Astrocyte of the hippocampus (primary cell): ENCODE results near the gene POU2F2.

Experiments
- DNase-seq: peaks from one replicate; pipeline ENCODE4 v3.0.0; 2011; ENCODE audit warnings: low read depth, low spot score

POU2F2 gene

DNA sequence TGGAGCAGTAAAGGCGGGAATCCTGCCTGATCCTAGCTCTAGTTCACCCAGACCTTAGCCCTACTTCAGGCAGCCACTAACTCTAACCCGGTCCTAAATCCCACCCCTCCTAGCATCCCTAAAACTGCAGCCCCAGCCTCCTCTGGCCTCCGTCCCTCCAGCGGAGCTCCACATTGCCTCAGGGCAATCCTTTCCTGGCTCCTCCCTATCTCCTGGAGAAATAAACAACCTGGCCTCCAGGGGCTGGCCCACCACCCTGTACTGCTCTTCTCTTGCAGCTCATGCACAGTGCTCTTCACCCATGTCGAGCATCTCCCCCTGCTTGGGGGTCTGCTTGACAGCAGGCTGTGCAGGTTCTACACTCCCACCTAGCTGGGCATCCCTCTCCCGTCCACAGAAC, 6.7 kb downstream of the POU2F2 start:
- no peak for DNase-seq

DNA sequence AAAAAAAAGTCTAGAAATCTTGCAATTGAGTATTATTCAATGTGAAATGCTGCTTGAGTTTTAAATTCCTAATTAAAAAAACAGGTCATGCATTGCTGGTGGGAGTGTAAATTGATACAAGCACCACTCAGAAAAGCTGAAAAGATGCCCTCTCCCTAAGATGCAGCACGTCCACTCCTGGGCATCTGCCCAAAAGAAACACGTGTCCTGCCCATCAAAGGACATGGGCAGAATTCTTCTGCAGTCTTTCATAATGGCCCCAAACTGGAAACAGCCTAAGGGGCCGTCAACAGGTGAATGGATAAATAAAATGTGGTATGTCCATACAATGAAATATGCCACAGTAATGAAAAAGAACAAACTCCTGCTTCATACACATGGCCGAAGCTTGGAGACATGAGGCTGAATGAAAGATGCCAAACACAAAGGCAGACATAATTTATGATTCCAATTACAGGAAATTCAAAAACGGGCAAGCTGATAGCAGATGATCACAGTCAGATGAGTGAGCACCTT, 7.8 kb downstream of the POU2F2 start:
- DNase-seq = no peak

DNA sequence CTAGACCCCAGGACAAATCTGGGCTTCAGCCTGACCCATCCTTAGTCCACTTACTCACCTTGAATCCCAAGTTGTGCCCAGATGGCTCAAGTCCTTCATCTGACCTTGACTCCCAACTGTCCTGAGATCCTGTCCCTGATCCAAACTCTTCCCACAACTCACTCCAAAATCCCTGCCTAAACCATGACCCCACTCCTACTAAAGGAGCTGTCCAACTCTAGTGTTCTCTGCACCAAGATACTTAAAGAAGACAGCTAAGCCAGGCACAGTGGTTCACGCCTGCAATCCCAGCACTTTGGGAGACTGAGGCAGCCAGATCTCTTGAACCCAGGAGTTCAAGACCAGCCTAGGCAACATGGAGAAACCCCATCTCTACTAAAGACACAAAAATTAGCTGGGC, 8.5 kb downstream of the POU2F2 start:
- DNase-seq = no peak

DNA sequence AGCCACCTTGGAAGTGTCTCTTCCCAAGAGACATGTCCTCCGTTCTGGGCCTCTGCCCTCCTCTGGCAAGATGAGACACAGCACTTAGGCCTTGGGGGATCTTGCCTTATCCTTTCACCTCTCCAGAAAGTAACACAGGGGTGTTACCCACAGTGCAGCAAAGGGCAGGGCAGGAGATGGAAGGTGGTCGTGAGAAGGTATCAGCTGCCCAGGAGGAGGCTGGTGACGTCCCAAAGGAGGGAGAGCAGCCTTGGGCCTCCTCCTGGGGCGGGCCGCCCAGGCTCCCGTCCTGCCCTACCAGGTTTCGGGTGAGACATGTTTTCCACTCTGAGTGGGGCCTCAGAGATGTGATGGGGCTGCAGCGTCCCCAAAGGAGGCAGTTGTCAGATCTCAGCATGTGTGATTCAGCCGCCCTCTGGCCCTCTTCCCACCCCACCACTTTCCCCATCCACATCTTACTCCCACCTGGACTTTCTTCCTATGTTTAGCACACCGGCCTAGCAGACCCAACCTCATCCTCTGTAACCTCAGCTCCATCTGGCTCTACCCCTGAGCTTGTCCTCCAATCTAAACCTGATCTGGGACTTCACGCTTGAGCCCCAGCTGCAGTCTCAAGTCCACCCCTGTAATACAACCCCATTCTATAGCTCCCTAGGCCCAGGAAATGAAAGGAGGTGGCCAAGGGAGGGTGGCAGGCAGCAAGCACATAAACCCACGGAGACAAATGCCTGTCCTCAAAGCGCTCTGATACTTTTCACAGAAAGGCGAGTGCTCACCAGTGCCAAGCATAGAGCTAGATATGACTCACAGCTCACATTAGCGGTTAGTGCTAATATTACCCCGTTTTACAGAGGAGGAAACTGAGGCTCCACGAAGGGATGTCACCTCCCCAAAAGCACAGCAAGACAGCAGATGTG, 9.3 kb downstream of the POU2F2 start:
- DNase-seq = no peak

DNA sequence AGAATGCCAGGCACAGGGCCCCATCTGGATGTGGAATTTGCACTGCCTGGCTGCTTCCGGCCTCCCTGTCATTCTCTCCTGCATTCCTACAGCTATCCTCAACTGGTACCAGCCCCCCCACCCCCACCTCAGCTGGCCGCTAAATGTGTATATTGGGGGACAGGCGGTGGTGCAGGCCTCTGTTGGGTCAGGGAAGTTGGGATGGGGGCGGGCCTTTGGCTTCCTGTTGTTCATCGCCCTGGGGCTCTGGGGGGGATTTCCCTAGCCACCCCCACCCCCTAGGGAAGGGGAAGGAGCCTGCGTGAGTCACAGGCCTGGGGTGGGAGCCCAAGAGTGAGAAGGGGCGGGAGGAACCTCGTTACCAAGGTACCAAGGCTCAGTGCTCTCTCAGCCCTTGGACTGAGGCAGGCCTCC, 10.6 kb downstream of the POU2F2 start:
- DNase-seq = peak; percentile 74

DNA sequence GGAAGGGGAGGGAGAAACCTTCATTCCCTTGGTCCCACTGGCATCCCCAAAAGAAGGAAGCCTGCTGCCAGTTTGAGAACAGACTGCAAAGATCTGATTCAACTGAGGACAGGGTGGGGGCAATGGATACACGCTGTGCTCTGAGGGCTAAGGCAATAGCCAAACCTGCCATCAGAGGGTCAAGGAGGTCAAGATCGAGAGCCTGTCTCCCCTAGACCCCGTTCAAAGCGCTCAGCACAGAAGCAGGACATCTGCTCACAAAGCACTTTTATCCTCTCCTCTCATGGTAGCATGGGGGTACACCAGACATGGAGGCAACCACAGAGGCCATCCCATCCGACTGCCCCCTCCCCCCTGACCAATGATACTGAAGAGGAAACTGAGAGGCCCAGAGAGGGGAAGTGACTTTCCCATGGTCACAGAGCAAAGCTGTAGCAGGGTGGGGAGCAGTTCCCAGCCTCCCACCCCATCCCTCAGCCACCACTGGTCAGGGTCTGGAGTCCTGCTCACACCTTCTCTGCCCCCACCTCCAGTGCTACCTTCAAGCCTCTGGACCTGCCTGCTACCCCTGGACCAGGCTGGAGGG, 11.1 kb downstream of the POU2F2 start:
- no peak for DNase-seq

DNA sequence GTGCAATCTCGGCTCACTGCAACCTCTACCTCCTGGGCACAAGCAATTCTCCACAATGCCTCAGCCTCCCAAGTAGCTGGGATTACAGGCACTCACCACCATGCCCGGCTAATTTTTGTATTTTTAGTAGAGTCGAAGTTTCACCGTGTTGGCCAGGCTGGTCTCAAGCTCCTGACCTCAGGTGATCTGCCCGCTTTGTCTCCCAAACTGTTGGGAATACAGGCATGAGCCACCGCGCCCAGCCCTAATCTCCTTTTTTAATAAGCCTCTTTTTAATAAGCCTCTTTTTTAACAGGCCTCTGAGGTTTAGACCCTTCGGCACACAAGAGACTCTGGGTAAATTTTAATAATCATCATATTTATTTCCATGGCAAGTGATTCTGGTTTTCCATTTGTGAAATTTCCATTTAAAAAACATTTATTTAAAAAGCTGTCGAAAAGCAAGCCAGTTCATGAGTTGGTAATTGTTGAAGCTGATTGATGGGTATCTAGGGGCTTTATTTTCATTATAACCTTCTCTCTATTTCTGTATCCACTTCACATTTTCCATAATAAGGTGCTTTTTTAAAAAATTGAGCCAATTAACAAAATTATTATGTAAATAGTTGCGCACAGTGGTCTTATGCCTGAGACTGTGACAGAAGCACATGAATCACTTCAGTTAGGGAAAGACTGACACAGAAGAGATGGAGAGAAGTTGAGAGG, 11.8 kb downstream of the POU2F2 start:
- no peak for DNase-seq

DNA sequence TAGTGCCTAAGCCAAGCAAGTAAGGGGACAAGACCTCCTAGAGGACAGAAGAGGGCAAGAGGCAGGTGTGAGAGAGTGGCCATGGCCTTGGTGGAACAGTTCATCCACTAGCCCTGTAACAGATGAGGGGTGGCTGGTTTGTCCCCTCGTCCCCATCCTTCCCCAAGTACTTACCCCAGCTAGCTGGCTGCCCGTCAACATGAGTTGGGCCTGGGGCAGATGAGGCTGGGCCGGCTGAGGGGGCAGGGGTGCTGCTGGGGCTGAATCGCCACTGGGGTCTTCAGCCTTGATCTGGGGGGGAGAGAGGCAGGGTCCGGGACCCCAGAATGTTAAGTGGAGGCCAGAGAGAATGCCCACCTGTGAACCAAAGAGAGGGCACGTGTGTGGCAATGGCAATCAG, 15.2 kb downstream of the POU2F2 start:
- DNase-seq = no peak

DNA sequence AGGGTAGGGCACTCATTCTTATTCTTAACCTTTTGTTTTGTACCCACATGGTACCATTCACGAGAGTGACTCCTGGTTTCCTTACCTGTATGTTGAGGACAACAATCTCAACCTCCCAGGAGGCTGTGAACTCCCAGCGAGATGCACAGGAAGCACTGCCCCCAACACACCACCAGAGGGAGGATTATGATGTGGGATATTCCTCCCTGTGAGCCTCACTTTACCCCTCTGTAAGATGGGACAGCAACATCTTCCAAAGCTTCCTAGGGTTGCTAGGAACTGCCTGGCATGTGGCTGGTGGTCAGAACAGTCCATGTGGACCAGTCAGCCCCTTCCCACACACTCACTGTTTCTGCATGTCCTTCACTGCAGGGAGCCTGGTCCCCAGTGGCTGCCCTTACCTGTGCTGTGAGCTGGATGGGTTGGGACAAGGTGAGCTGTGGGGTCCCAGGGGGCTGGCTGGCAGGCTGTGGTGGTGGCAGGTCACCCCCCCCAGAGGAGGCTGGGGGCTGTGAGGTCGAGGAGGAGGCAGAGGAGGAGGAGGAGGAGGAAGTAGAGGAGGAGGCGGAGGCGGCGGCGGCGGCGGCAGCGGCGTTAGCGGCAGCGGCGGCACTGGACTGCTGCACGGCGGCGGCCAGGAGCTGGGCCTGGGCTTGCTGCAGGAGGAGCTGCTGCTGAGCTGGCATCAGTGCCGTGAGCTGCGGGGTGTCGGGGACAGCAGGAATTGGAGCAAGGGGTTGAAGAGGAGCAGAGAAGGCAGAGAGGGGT, 15.8 kb downstream of the POU2F2 start:
- no peak for DNase-seq

DNA sequence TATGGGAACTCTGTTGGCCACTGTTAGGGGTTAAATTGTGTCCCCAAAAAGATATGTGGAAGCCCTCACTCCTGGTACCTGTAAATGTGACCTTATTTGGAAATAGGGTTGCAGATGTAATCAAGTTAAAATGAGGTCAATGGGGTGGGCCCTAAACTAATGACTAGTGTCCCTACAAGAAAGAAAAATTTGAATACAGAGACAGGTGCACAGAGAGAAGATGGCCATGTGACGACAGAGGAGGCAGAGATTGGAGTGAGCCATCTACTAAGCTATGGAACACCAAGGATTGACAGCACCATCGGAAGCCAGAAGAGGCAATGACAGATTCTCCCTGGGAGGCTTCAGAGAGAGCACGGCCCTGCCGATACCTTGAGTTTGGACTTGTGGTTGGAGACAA, 16.5 kb downstream of the POU2F2 start:
- DNase-seq = no peak

DNA sequence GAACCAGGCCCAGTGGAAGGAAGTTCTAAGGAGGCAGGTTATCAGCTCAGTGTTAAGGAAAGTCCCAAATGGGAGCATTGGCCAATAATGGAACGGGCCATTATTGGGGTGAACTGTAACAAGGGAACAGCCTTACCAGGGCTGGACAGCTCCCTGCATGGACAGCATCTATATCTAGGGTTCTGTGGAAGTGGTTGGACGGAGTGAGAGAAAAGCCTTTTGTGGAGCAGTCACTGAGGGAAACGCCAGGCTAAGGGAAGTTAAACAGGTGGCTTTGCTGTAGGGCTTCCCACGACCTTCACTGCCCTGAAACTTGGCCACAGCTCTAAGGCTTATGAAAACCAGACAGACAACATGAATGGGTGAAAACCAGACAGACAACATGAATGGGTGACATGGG, 17.0 kb downstream of the POU2F2 start:
- DNase-seq = peak; percentile 47

DNA sequence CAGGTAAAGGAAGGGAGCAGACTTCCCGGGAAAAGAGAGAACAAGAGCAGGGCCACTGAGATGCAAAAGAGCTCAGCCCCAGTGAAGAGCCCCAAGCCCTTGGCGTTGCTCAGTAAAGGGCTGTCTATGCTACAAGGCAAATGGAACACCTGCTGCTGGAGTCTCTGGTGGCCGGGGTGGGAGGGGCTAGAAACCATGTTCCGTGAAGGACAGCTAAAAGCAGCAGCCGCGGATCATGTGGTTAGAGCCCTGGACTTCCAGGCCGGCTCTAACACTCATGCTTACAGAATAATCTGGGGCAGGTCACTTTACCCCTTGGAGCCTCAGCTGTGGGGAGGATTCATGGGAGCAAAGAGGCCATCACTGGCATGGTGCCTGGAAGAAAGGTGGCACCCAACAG, 17.8 kb downstream of the POU2F2 start:
- no peak for DNase-seq

DNA sequence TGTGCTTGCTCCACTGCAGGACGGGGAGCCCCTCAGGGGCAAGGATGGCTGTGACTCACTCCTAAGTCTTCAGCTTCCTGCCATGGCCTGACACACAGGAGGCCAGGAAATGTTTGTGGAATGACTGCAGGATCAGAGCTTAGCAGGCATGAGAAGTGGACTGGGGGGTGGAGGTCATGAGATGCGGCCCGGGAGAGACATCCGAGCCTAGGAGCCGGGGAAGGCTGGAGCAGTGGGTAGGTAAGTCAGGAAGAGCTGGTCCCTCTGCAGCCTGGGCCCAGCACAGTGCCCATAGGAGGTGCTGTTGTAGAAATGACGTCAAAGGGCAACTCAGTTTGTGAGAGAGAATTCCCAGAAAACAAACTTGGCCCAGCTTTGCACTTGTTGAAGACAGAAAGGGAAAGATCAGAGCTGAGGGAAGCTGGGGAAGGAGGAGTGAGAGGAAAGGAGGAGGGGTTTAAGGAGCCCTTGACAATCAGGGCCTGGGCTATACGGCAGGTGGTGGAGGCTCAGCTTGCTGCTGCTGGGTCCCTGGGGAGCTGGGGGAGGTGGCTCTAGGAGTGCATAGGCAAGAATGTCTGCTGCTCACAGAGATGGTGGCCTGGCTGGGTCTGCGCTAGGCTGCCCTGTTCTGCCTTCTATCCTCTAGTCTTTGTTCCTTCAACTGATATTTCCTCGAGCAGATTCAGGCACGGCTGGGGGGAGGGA, 18.5 kb downstream of the POU2F2 start:
- DNase-seq = peak; percentile 88

DNA sequence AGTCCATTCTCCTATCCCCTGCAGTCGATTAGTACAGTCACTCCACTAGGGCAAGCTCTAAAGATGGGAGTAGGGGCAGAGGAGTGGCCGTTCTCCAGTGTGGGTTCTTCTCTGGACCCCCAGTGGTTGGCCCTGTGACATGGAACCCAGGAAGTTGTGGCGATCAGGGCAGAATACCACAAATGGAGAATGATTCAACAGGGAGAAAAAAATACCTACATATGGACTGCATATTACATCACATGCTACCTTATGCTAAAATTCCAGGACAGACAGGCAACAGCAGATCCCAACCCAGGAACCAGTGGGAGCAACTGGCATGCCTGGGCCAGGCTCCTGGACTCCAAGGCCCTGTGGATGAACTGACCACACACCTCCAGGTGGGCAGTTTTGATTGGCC, 20.4 kb downstream of the POU2F2 start:
- peak; percentile 23 for DNase-seq

DNA sequence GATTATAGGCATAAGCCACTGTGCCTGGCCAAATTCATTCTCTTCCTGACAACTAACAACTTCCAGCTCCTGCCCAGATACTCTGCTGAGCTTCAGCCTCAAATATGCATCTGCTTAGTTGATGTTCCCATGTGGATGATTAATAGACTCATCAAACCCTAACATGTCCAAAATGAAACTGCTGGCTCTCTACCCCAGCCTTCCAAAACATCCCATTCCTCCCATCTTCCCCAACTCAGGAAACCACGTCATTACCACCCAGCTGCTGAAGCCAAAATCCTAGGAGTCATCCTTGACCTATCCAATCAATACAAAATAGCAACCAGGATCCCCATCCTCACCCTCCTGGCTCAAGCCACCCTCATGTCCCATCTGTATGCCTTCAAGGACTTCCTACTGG, 20.9 kb downstream of the POU2F2 start:
- peak; percentile 26 for DNase-seq

DNA sequence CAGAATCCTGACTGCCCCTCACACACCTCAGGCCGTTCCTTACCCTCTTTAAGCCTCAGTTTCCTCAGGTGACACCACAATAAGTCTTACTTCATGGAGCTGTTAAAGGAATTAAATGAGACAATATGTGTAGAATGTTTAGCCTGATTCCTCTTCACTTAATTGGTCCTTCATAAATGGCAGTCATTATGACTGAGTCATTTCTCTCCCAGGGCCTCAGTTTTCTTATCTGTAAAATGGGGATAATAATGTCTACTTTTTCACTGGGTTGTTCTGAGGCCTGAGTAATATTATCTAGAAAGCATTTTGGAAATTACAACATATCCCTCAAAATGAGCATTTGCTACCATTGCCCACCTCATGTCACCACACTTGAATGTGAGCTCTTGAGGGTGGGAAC, 21.6 kb downstream of the POU2F2 start:
- no peak for DNase-seq

DNA sequence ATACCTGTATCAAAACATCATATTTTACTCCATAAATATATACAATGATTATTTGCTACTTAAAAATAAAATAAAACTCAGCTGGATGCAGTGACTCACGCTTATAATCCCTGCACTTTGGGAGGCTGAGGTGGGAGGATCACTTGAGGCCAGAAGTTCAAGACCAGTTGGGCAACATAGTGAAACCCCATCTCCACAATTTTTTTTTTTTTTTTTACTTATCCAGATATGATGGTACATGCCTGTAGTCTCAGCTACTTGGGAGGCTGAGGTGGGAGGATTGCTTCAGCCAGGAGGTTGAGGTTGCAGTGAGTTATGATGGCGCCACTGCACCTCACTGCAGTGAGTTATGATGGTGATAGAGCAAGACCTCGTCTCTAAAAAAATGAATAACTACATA, 22.4 kb downstream of the POU2F2 start:
- no peak for DNase-seq

DNA sequence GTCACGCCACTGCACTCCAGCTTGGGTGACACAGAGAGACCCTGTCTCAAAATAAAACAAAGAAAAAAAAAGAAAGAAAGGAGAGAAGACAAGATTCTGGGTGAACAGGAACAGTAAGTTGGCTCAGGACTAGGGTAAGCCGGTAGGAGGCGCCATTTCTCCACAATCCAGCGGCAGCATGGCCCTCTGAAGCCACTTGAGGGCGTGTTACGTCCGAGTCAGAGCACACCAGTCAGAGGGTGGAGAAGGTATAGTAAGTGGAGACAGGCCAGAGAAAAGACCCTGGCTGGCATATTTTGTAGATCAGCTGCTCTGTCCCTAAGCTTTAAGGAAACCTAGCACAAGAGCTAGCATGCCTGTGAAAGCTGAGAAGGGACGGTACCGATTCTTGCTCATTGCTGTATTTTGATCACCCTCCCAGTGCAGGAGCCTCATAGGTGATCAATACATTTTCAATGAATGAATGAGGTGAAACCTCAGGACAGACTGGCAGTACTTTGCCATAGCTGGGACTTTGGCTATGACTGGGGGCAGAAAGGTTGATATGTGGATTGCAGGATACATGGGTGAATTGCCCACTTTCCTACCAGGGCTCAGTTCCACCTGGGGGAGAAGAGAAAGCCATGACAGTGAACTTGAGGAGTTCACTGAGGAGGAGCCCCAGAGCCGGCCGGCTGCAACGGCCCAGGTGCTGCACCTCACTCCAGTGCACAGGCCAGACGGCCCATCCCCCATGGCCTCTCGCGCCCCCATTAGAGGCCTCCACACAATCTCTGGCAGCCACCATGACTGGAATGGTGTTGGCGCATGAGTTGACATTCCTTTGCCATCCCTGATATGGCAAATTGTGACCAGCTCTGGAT, 23.5 kb downstream of the POU2F2 start:
- DNase-seq = peak; percentile 92

DNA sequence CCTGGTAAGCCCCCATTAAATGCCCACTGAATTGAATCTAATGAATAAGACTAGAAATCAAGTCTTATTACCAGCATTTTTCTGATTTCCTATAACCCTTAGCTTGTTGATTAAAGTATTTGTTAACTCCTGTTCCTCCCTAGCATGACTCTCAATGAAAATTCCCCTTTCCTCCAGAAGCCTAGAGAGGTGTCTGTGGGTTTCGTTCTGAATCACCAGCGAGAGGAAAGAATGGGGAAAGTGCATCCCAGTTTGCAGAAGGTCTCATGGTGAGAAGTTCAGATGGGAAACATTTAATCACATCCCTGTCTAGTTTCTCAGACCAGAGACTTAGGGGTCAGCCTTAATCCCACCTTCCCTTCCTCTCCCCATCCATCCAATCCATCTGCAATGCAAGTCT, 26.9 kb downstream of the POU2F2 start:
- no peak for DNase-seq

DNA sequence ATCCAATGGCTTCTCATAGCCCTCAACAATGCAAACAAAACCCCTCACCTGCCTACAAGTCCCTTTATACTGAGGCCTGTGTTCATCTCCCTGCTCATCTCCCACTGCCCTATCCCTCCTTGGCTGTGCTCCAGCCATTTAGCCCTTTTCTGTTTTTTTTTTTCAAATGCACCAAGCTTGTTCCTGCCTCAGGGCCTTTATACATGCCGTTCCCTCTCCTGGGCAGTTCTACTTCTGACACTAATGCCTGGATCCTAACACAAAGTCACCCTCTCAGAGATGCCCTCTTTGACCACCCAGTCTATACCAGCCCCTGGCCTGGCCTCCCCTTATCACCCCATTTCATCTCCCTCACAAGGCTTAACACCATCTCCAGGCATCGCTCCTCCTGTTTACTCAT, 29.4 kb downstream of the POU2F2 start:
- no peak for DNase-seq
